H1 (cell line): Measurements from ENCODE around the gene SLC37A1. TPM values are rescaled to one million over a fixed set of nuclear protein-coding genes. Genes with fewer than 3 reads are reported as not detected.

Experiments
- KDM4A ChIP-seq: IDR thresholded peaks from one replicate; pipeline ENCODE4 v1.7.1; 2012; ENCODE audit warnings: low read depth, mild to moderate bottlenecking, moderate library complexity, low read length, inconsistent platforms; ENCODE audit not compliant: severe bottlenecking
- KDM5A ChIP-seq: fragments of 200-600 bp; IDR thresholded peaks from 2 replicates; pipeline ENCODE4 v1.7.1; 2012; ENCODE audit warnings: mild to moderate bottlenecking, low read length, inconsistent platforms, mixed read lengths
- SIRT6 ChIP-seq: IDR thresholded peaks from one replicate; pipeline ENCODE4 v1.7.1; 2012; ENCODE audit warnings: low read length, inconsistent platforms
- polyA plus RNA-seq, 7 experiments: library from polyadenylated mRNA; depleted of rRNA in 3 of 7; stranded (reverse) in 5 of 7; unstranded in 2 of 7; fragments of >200 nt in 5 of 7; fragments of 200-250 nt in 2 of 7; gene quantifications; 1 replicate in 5 of 7; 2 replicates in 1 of 7; 4 replicates in 1 of 7; pipeline versions ENCODE4 v1.2.1 to v1.2.3, GENCODE V29; 2011 to 2013; ENCODE audit warnings: missing spikeins in 2 of 7, mixed read lengths in 2 of 7
- total RNA-seq: library from RNA; stranded (reverse); fragmentation: NEBNext Ultra II Directional; extraction: Animal tissue kit (Norgen Biotek cat#: 25700); gene quantifications from 2 replicates; pipeline ENCODE4 v1.2.1, GENCODE V29; 2021

SLC37A1 gene
- total and polyA plus RNA-seq, 2 of the 8 experiments (the other 6 are each of a cell fraction or from before 2014, with no cell fraction given), result 15.6 to 30.9 TPM

DNA sequence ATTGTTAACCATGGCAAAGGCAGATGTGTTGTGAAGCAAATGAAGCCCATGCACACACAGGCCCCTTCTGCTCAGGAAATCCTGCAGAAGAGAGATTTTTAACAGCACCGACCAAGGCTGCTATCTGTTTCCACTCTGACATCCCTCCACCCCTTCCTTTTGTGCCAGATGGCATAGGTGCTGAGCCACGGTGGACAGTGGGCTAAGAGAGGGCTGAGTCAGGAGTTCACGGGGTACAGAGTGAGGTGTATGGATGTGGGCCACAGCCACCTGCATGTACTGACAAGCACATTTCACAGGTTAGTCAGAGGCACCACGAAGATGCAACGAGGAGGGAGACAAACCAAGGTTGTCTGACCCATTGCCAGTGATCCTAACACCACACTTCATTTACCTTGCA, 27.1 kb upstream of the SLC37A1 start (continued):
- TF ChIP-seq SIRT6 (no peak), KDM4A (no peak), KDM5A (no peak)
- TF ChIP-seq, all 59 proteins: peak for 0
